Measurements from ENCODE around the gene DUOXA2. TPM values are rescaled to one million over a fixed set of nuclear protein-coding genes. Genes with fewer than 3 reads are reported as not detected.

Gene DUOXA2
- total and polyA plus RNA-seq, 7 donors: 0.11 TPM; not detected in 6

DNA sequence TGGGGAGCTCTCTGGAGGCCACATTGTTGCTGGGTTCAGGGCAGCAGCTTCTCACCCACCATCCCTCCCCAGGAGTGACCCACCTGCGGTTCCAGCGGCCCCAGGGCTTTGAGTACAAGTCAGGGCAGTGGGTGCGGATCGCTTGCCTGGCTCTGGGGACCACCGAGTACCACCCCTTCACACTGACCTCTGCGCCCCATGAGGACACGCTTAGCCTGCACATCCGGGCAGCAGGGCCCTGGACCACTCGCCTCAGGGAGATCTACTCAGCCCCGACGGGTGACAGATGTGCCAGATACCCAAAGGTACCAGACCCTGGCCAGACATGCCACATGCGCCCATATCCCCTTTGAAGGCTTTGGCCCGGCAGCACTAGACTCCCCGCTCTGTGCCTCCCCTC lies 47.5 kb downstream of the DUOXA2 start:
- no peaks in the 10 kb centered on the region for H3K27me3 ChIP-seq (ENCODE audit: insufficient read depth in 3 of 3, low read length in 2 of 3)
- WGBS, 3 donors: 85 to 95% (median 88%) methylated on average over 14 of the region's 14 CpGs
- intact Hi-C loops (cut with DNase I): loop anchor here (2.0 to 10.0 kb wide), 3 partner anchors 235 to 433 kb away; no protein-coding TSS in a partner anchor
- no peaks in the 10 kb centered on the region for H3K4me1 ChIP-seq
- ATAC-seq (no peak), DNase-seq (no peak)
- TF ChIP-seq, protein P1, sequence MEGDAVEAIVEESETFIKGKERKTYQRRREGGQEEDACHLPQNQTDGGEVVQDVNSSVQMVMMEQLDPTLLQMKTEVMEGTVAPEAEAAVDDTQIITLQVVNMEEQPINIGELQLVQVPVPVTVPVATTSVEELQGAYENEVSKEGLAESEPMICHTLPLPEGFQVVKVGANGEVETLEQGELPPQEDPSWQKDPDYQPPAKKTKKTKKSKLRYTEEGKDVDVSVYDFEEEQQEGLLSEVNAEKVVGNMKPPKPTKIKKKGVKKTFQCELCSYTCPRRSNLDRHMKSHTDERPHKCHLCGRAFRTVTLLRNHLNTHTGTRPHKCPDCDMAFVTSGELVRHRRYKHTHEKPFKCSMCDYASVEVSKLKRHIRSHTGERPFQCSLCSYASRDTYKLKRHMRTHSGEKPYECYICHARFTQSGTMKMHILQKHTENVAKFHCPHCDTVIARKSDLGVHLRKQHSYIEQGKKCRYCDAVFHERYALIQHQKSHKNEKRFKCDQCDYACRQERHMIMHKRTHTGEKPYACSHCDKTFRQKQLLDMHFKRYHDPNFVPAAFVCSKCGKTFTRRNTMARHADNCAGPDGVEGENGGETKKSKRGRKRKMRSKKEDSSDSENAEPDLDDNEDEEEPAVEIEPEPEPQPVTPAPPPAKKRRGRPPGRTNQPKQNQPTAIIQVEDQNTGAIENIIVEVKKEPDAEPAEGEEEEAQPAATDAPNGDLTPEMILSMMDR (IDR thresholded peaks at IDR 0.05): no peak
- H3K27ac ChIP-seq: no peak overlapping the region
- no peak overlapping the region for H3K4me3 ChIP-seq
- H3K9me3 ChIP-seq: no peaks in the 10 kb centered on the region
- no peaks in the 10 kb centered on the region for H3K36me3 ChIP-seq (ENCODE audit: insufficient read depth in 1 of 2, low read depth in 1 of 2)

DNA sequence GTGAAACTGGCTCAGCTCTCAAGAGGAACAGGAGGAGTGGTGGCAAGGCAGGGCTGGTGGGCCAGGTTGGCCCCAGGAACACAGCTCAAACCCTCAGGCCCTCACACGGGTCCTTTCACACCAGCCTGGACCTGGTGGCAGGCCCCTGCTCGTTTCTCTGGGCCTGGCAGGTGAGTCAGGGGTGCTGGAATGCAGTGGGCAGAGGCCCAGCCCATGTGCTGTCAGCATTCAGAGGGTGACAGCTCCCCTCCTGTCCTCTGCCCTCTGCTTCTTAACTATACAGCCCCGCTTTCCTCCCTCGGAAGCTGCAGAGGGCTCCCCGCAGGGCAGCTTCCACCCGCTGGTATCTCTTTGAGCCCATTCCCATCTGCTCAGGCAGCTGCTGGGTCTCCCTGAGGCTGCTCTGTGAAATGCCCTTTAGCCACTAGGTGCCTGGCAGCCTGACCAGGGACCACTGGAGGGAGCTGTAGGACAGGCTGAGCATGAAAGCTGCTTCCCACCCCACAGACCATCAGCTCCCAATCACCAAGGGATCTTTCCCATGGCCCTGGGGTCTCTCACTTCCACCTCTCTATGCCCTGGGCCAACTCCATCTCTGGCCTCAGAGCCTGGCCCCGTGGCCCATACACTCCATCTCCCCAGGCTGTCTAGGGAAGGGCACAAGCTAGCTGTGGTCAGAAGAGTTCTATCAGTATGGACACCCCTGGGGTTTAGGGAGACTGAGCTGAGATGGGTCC lies 48.8 kb downstream of the DUOXA2 start:
- TF ChIP-seq, protein P1 (IDR thresholded peaks at IDR 0.05): peak; percentile 86
- DNase-seq (peak; percentile 76 to 86), ATAC-seq (peak; percentile 76 to 79 (median 78))
- Histone ChIP-seq H3K9me3 (no peaks in the 10 kb centered on the region), H3K4me1 (no peaks in the 10 kb centered on the region), H3K27ac (no peak overlapping the region), H3K36me3 (ENCODE audit: insufficient read depth in 1 of 2, low read depth in 1 of 2) (no peaks in the 10 kb centered on the region), H3K27me3 (ENCODE audit: insufficient read depth in 3 of 3, low read length in 2 of 3) (no peaks in the 10 kb centered on the region), H3K4me3 (no peak overlapping the region)
- WGBS, 3 donors: 5 to 8% (median 8%) methylated on average over 7 of the region's 7 CpGs
- intact Hi-C loops (cut with DNase I): loop anchor here (2.0 to 10.0 kb wide), 3 partner anchors 234 to 432 kb away; no protein-coding TSS in a partner anchor

DNA sequence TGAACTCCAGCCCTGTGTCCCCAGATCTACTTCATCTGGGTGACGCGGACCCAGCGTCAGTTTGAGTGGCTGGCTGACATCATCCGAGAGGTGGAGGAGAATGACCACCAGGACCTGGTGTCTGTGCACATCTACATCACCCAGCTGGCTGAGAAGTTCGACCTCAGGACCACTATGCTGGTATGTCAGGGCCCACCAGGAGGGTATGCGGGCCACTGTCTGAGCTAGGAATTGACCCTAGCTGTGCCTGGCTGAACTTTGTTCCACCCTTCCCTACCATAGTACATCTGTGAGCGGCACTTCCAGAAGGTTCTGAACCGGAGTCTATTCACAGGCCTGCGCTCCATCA lies 49.4 kb downstream of the DUOXA2 start:
- WGBS, 3 donors: 80 to 87% (median 80%) methylated on average over 9 of the region's 9 CpGs
- ATAC-seq (no peak), DNase-seq (no peak)
- no peaks in the 10 kb centered on the region for H3K4me1 ChIP-seq
- intact Hi-C loops (cut with DNase I): loop anchor here (2.0 to 10.0 kb wide), 3 partner anchors 233 to 431 kb away; no protein-coding TSS in a partner anchor
- TF ChIP-seq, protein P1 (IDR thresholded peaks at IDR 0.05): no peak
- no peaks in the 10 kb centered on the region for H3K9me3 ChIP-seq
- no peak overlapping the region for H3K4me3 ChIP-seq
- H3K27me3 ChIP-seq (ENCODE audit: insufficient read depth in 3 of 3, low read length in 2 of 3): no peaks in the 10 kb centered on the region
- H3K27ac ChIP-seq: no peak overlapping the region
- no peaks in the 10 kb centered on the region for H3K36me3 ChIP-seq (ENCODE audit: insufficient read depth in 1 of 2, low read depth in 1 of 2)

DNA sequence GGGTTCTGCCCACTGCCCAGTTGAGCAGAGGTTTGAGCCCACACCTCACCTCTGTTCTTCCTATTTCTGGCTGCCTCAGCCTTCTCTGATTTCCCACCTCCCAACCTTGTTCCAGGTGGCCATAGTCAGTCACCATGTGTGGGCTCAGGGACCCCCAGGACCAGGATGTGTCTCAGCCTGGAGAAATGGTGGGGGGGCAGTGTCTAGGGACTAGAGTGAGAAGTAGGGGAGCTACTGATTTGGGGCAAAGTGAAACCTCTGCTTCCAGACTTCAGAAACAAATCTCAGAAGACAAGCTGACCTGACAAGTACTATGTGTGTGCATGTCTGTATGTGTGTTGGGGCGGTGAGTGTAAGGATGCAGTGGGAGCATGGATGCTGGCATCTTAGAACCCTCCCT lies 50.8 kb downstream of the DUOXA2 start:
- Histone ChIP-seq H3K4me3 (no peak overlapping the region), H3K27ac (no peak overlapping the region), H3K36me3 (ENCODE audit: insufficient read depth in 1 of 2, low read depth in 1 of 2) (no peaks in the 10 kb centered on the region), H3K4me1 (no peaks in the 10 kb centered on the region), H3K9me3 (no peaks in the 10 kb centered on the region), H3K27me3 (ENCODE audit: insufficient read depth in 3 of 3, low read length in 2 of 3) (no peaks in the 10 kb centered on the region)
- 94 to 100% (median 100%) methylated on average over 1 of the region's 1 CpG for WGBS, 3 donors
- DNase-seq (no peak), ATAC-seq (no peak)
- intact Hi-C loops (cut with DNase I): loop anchor here (2.0 to 10.0 kb wide), 4 partner anchors 34 to 430 kb away; no protein-coding TSS in a partner anchor
- TF ChIP-seq, protein P1 (IDR thresholded peaks at IDR 0.05): no peak

Measured in psoas muscle (tissue), 8 donors.